HCT116 (cell line): ENCODE results near the gene DCAF11. TPM values are rescaled to one million over a fixed set of nuclear protein-coding genes. Genes with fewer than 3 reads are reported as not detected.

Experiments used
- ATAC-seq: fragments of 200-7000 bp; cut with Tn5 transposase; 2 replicates; pipeline ENCODE4 v1.9.1; 2020; ENCODE audit warnings: mild to moderate bottlenecking, moderate library complexity
- BruUV-seq: library from RNA; stranded (reverse); fragments of 400-500 nt; replicated peaks from 2 replicates; lab custom pipeline; 2021; lab: Mats Ljungman, UMichigan
- CTCF ChIA-PET: fragments of 300-600 bp; sonication (Branson Sonifier 250); formaldehyde crosslinking; loops from one replicate; lab custom pipeline; 2021; ENCODE audit warnings: antibody characterized with exemption; lab: Charles Lee
- POLR2A ChIA-PET: fragments of 300-600, 350-600 bp; sonication (Branson Sonifier 250); formaldehyde crosslinking; loops from one replicate; lab custom pipeline; 2021; ENCODE audit warnings: antibody characterized with exemption; lab: Charles Lee
- RAD21 ChIA-PET, 2 experiments: fragments of 300-600 bp; sonication (Branson Sonifier 250); formaldehyde crosslinking; loops; one replicate each; lab custom pipeline; 2023; ENCODE audit warnings: low total read pairs in 2 of 2; ENCODE audit not compliant: uncharacterized antibody in 2 of 2, unreplicated experiment in 2 of 2, low non-redundant PET in 1 of 2; lab: Charles Lee
- DNase-seq: peaks from one replicate; pipeline ENCODE4 v3.0.0-alpha.2; 2010; ENCODE audit warnings: low read depth, low spot score
- H2AFZ ChIP-seq: fragments of 200-600 bp; shearing (Covaris generic), sonication (generic); 2 replicates; pipeline ENCODE4 v1.6.1; 2017; ENCODE audit warnings: low read depth, mixed run types, mixed read lengths, antibody characterized with exemption, low read length; ENCODE audit not compliant: poor library complexity, severe bottlenecking
- H3K27ac ChIP-seq: 2 replicates; pipeline ENCODE4 v1.5.1; 2012; ENCODE audit warnings: low read depth, low read length
- H3K27me3 ChIP-seq: fragments of 200-600 bp; sonication (generic); 2 replicates; pipeline ENCODE4 v1.6.1; 2016; ENCODE audit warnings: mixed run types, low read length, mixed read lengths; ENCODE audit not compliant: insufficient read depth
- H3K36me3 ChIP-seq, 2 experiments: fragments of 200-500 bp in 1 of 2; fragments of 200-600 bp in 1 of 2; sonication (Bioruptor generic) in 1 of 2; sonication (generic) in 1 of 2; 2 replicates each; pipeline versions ENCODE4 v1.5.1 to v1.6.1; 2014 to 2016; ENCODE audit warnings: low read length in 2 of 2, inconsistent platforms in 1 of 2, mixed read lengths in 1 of 2, mixed run types in 1 of 2; ENCODE audit not compliant: insufficient read depth in 2 of 2, control insufficient read depth in 1 of 2
- H3K4me1 ChIP-seq, 2 experiments: fragments of 200-600 bp in 1 of 2; sonication (generic) in 1 of 2; 2 replicates each; pipeline versions ENCODE4 v1.5.1 to v1.6.1; 2012 to 2017; ENCODE audit warnings: low read length in 2 of 2, inconsistent platforms in 1 of 2, mild to moderate bottlenecking in 1 of 2, mixed read lengths in 1 of 2, mixed run types in 1 of 2, moderate library complexity in 1 of 2; ENCODE audit not compliant: insufficient read depth in 2 of 2, control insufficient read depth in 1 of 2
- H3K4me2 ChIP-seq: fragments of 200-600 bp; sonication (generic); 2 replicates; pipeline ENCODE4 v1.6.1; 2017; ENCODE audit warnings: mixed run types, low read length, mixed read lengths
- H3K4me3 ChIP-seq, 2 experiments: fragments of 200-600 bp in 1 of 2; sonication (generic) in 1 of 2; replicated peaks in 1 of 2; 2 replicates each; pipeline ENCODE4 v1.5.1; 2011 to 2016; ENCODE audit warnings: low read length in 2 of 2, control low read depth in 1 of 2, low read depth in 1 of 2, mild to moderate bottlenecking in 1 of 2, mixed read lengths in 1 of 2, mixed run types in 1 of 2
- H3K79me2 ChIP-seq: fragments of 200-600 bp; sonication (generic); 2 replicates; pipeline ENCODE4 v1.6.1; 2017; ENCODE audit warnings: mild to moderate bottlenecking, mixed run types, low read length, moderate library complexity, mixed read lengths; ENCODE audit not compliant: insufficient read depth
- H3K9ac ChIP-seq: fragments of 200-600 bp; sonication (generic); 2 replicates; pipeline ENCODE4 v1.6.1; 2016; ENCODE audit warnings: low read length, mixed read lengths
- H3K9me2 ChIP-seq: fragments of 200-600 bp; sonication (generic), shearing (Covaris generic); 2 replicates; pipeline ENCODE4 v1.6.1; 2017; ENCODE audit warnings: mixed run types, mild to moderate bottlenecking, moderate library complexity; ENCODE audit not compliant: insufficient read depth
- H3K9me3 ChIP-seq, 2 experiments: fragments of 200-500 bp in 1 of 2; fragments of 200-600 bp in 1 of 2; sonication (Bioruptor generic) in 1 of 2; sonication (generic) in 1 of 2; 2 replicates each; pipeline ENCODE4 v1.6.1; 2014 to 2017; ENCODE audit warnings: low read length in 2 of 2, mixed read lengths in 2 of 2, inconsistent platforms in 1 of 2, low read depth in 1 of 2, mild to moderate bottlenecking in 1 of 2, mixed run types in 1 of 2, moderate library complexity in 1 of 2; ENCODE audit not compliant: control insufficient read depth in 1 of 2, insufficient read depth in 1 of 2
- H4K20me1 ChIP-seq: fragments of 200-600 bp; sonication (generic), shearing (Covaris generic); 2 replicates; pipeline ENCODE4 v1.6.1; 2017; ENCODE audit warnings: mixed run types, mild to moderate bottlenecking, moderate library complexity; ENCODE audit not compliant: insufficient read depth
- CBX3 ChIP-seq: IDR thresholded peaks from 2 replicates; pipeline ENCODE4 v1.6.1; 2012; ENCODE audit warnings: low read depth
- CEBPB ChIP-seq: IDR thresholded peaks from 2 replicates; pipeline ENCODE4 v1.6.1; 2012; ENCODE audit warnings: low read depth
- CTCF ChIP-seq, 3 experiments: fragments of 200-600 bp in 1 of 3; sonication (generic) in 1 of 3; IDR thresholded peaks in 2 of 3; conservative IDR thresholded peaks in 1 of 3; 2 replicates each; pipeline ENCODE4 v1.5.1; 2012 to 2017; ENCODE audit warnings: low read depth in 2 of 3, low read length in 2 of 3, antibody characterized with exemption in 1 of 3, borderline replicate concordance in 1 of 3, control low read depth in 1 of 3, mild to moderate bottlenecking in 1 of 3, mixed read lengths in 1 of 3, mixed run types in 1 of 3, moderate library complexity in 1 of 3; ENCODE audit not compliant: insufficient read depth in 1 of 3
- EGR1 ChIP-seq: IDR thresholded peaks from 2 replicates; pipeline ENCODE4 v1.6.1; 2012; ENCODE audit warnings: low read depth
- ELF1 ChIP-seq: IDR thresholded peaks from 2 replicates; pipeline ENCODE4 v1.6.1; 2012; ENCODE audit warnings: low read depth, borderline replicate concordance
- EZH2 ChIP-seq: fragments of 200-600 bp; sonication (generic); IDR thresholded peaks from 2 replicates; pipeline ENCODE4 v1.6.1; 2017; ENCODE audit warnings: antibody characterized with exemption, mixed run types
- EZH2phosphoT487 ChIP-seq: fragments of 200-600 bp; IDR thresholded peaks from 2 replicates; pipeline ENCODE4 v1.6.1; 2018; ENCODE audit warnings: antibody characterized with exemption, borderline replicate concordance
- FOSL1 ChIP-seq: IDR thresholded peaks from 2 replicates; pipeline ENCODE4 v1.6.1; 2012; ENCODE audit warnings: low read depth
- JUND ChIP-seq: IDR thresholded peaks from 2 replicates; pipeline ENCODE4 v1.6.1; 2012
- MAX ChIP-seq: IDR thresholded peaks from 2 replicates; pipeline ENCODE4 v1.6.1; 2012
- POLR2A ChIP-seq: IDR thresholded peaks from 2 replicates; pipeline ENCODE4 v1.7.0; 2011; ENCODE audit warnings: borderline replicate concordance; ENCODE audit not compliant: insufficient read depth, insufficient read length; ENCODE audit errors: extremely low read depth
- POLR2AphosphoS5 ChIP-seq: IDR thresholded peaks from 2 replicates; pipeline ENCODE4 v1.6.1; 2011; ENCODE audit warnings: mild to moderate bottlenecking, low read depth, low read length, moderate library complexity
- RAD21 ChIP-seq: IDR thresholded peaks from 2 replicates; pipeline ENCODE4 v1.6.1; 2012; ENCODE audit warnings: low read depth, mild to moderate bottlenecking
- SIN3A ChIP-seq: IDR thresholded peaks from 2 replicates; pipeline ENCODE4 v1.6.1; 2012; ENCODE audit warnings: low read depth
- SP1 ChIP-seq: IDR thresholded peaks from 2 replicates; pipeline ENCODE4 v1.6.1; 2012; ENCODE audit warnings: low read depth
- SRF ChIP-seq: IDR thresholded peaks from 2 replicates; pipeline ENCODE4 v1.6.1; 2012; ENCODE audit warnings: low read depth
- TCF7L2 ChIP-seq: IDR thresholded peaks from 2 replicates; pipeline ENCODE4 v1.7.0; 2011; ENCODE audit warnings: borderline replicate concordance, inconsistent platforms; ENCODE audit not compliant: insufficient read depth, insufficient read length; ENCODE audit errors: extremely low read depth
- ZFX ChIP-seq: fragments of 450-650 bp; IDR thresholded peaks from 2 replicates; pipeline ENCODE4 v1.6.1; 2017
- ZNF274 ChIP-seq: fragments of 200-500 bp; sonication (Bioruptor generic); IDR thresholded peaks from 2 replicates; pipeline ENCODE4 v1.6.1; 2014; ENCODE audit warnings: mild to moderate bottlenecking, low read depth, low read length, inconsistent platforms
- intact Hi-C: fragments of 100-400 bp; cut with micrococcal nuclease; formaldehyde crosslinking; loops from 2 replicates; pipeline ENCODE4 v1.10.0; 2022
- total RNA-seq: library from RNA; stranded (reverse); gene quantifications from one replicate; pipeline ENCODE4 v1.2.1, GENCODE V29; 2021; ENCODE audit not compliant: unreplicated experiment

Gene DCAF11
- total RNA-seq, 1 experiment from 2014 or later, result 47.5 TPM

DNA sequence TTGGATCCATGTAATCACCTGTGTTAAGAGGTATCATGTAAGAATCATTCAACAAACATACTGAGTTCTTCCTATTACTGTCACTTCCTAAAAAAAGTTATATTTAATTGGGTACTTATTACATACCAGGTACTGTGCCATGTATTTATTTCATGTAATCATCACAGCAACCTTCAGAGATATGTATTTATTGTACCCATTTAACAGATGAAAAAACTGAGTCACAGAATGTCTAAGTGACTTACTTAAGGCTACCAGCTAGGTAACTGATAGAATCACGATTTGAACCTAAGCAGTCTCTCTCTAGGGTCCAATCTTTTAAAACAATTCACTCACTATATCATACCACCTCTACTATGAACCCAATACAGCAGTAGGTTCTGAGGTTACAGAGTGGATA is 29.9 kb downstream of the DCAF11 start:
- DNase-seq, result no peak
- Histone ChIP-seq H3K9me2 (no peaks in the 10 kb centered on the region), H3K9me3 (no peaks in the 10 kb centered on the region), H3K27me3 (no peaks in the 10 kb centered on the region), H2AFZ (no peak overlapping the region), H3K79me2 (peaks cover 61% of the 10 kb centered on the region), H3K4me2 (no peak overlapping the region), H3K4me3 (no peak overlapping the region), H3K4me1 (peaks cover 24 to 32% of the 10 kb centered on the region in 2 experiments), H4K20me1 (no peaks in the 10 kb centered on the region), H3K9ac (no peak overlapping the region), H3K27ac (no peak overlapping the region), H3K36me3 (peaks cover 8 to 14% of the 10 kb centered on the region in 2 experiments; a peak in 3 of 4 replicates)
- ChIA-PET POLR2A (no interaction called here), CTCF (no interaction called here), RAD21 (no interaction called here)
- intact Hi-C loops, result no loop called here
- no peak for ATAC-seq
- TF ChIP-seq POLR2AphosphoS5 (no peak), MAX (no peak), SP1 (no peak), EZH2phosphoT487 (no peak), ZFX (no peak), TCF7L2 (no peak), RAD21 (no peak), CEBPB (no peak), JUND (no peak), CTCF (IDR thresholded peaks at IDR 0.05 in 2 of 3, conservative IDR thresholded peaks at IDR 0.05 in 1 of 3; ENCODE audit: borderline replicate concordance in 1 of 3, insufficient read depth in 1 of 3, low read depth in 2 of 3, low read length in 2 of 3) (no peak), ZNF274 (no peak), ELF1 (no peak), EGR1 (no peak), POLR2A (no peak), SIN3A (no peak), CBX3 (no peak), FOSL1 (no peak), SRF (no peak), EZH2 (no peak)
- no TSS peak for BruUV-seq
